H9 (cell line): ENCODE data around the gene TTC28. TPM values are rescaled to one million over a fixed set of nuclear protein-coding genes. Genes with fewer than 3 reads are reported as not detected.

ENCODE experiments used
- DNase-seq: peaks from one replicate; pipeline ENCODE4 v3.0.0-alpha.2; 2017
- H2AFZ ChIP-seq: one replicate; pipeline ENCODE4 v1.6.1; 2013; ENCODE audit warnings: mild to moderate bottlenecking, low read length, control low read depth, moderate library complexity
- H2AK5ac ChIP-seq: 2 replicates; pipeline ENCODE4 v1.6.1; 2013; ENCODE audit warnings: low read length, control low read depth, mixed read lengths; ENCODE audit not compliant: insufficient read length
- H2BK120ac ChIP-seq: one replicate; pipeline ENCODE4 v1.6.1; 2013; ENCODE audit warnings: low read depth, mild to moderate bottlenecking, low read length, control low read depth, inconsistent platforms; ENCODE audit not compliant: poor library complexity, severe bottlenecking
- H2BK12ac ChIP-seq: 2 replicates; pipeline ENCODE4 v1.6.1; 2013; ENCODE audit warnings: low read length, control low read depth, mixed read lengths, low read depth; ENCODE audit not compliant: insufficient read length
- H2BK15ac ChIP-seq: 2 replicates; pipeline ENCODE4 v1.6.1; 2013; ENCODE audit warnings: low read depth, low read length, control low read depth
- H2BK20ac ChIP-seq: one replicate; pipeline ENCODE4 v1.6.1; 2013; ENCODE audit warnings: low read depth, mild to moderate bottlenecking, low read length, control low read depth, inconsistent platforms; ENCODE audit not compliant: poor library complexity, severe bottlenecking
- H2BK5ac ChIP-seq: 2 replicates; pipeline ENCODE4 v1.6.1; 2013; ENCODE audit warnings: low read length, control low read depth, mixed read lengths; ENCODE audit not compliant: insufficient read length
- H3K14ac ChIP-seq: 2 replicates; pipeline ENCODE4 v1.6.1; 2013; ENCODE audit warnings: low read length, control low read depth; ENCODE audit not compliant: insufficient read depth
- H3K18ac ChIP-seq: 2 replicates; pipeline ENCODE4 v1.6.1; 2013; ENCODE audit warnings: low read depth, mild to moderate bottlenecking, mixed read lengths, low read length, control low read depth; ENCODE audit not compliant: insufficient read length
- H3K23ac ChIP-seq: 2 replicates; pipeline ENCODE4 v1.6.1; 2013; ENCODE audit warnings: low read length, control low read depth, mixed read lengths, low read depth; ENCODE audit not compliant: insufficient read length
- H3K23me2 ChIP-seq: 2 replicates; pipeline ENCODE4 v1.6.1; 2013; ENCODE audit warnings: low read depth, mild to moderate bottlenecking, mixed read lengths, low read length, control low read depth; ENCODE audit not compliant: insufficient read length, poor library complexity, severe bottlenecking
- H3K27ac ChIP-seq: 2 replicates; pipeline ENCODE4 v1.5.1; 2013; ENCODE audit warnings: low read length, control low read depth, mixed read lengths, low read depth; ENCODE audit not compliant: insufficient read length
- H3K27me3 ChIP-seq: 2 replicates; pipeline ENCODE4 v1.6.1; 2013; ENCODE audit warnings: low read length, control low read depth, inconsistent platforms; ENCODE audit not compliant: insufficient read depth
- H3K4ac ChIP-seq: 2 replicates; pipeline ENCODE4 v1.6.1; 2013; ENCODE audit warnings: low read depth, mild to moderate bottlenecking, control low read depth, inconsistent platforms, low read length, moderate library complexity
- H3K4me1 ChIP-seq: 2 replicates; pipeline ENCODE4 v1.6.1; 2013; ENCODE audit warnings: low read length, control low read depth, inconsistent platforms; ENCODE audit not compliant: insufficient read depth
- H3K4me2 ChIP-seq: 2 replicates; pipeline ENCODE4 v1.6.1; 2013; ENCODE audit warnings: low read length, control low read depth, mixed read lengths; ENCODE audit not compliant: insufficient read length, insufficient read depth
- H3K56ac ChIP-seq: 2 replicates; pipeline ENCODE4 v1.6.1; 2013; ENCODE audit warnings: low read depth, mild to moderate bottlenecking, mixed read lengths, low read length, control low read depth; ENCODE audit not compliant: insufficient read length
- H3K79me1 ChIP-seq: 2 replicates; pipeline ENCODE4 v1.6.1; 2013; ENCODE audit warnings: low read depth, mild to moderate bottlenecking, moderate library complexity, low read length, control low read depth, inconsistent platforms; ENCODE audit not compliant: insufficient read depth, poor library complexity, severe bottlenecking
- H3K79me2 ChIP-seq: 2 replicates; pipeline ENCODE4 v1.6.1; 2013; ENCODE audit warnings: low read length, control low read depth, inconsistent platforms; ENCODE audit not compliant: insufficient read depth
- H3K9ac ChIP-seq: 2 replicates; pipeline ENCODE4 v1.6.1; 2013; ENCODE audit warnings: low read length, control low read depth, mixed read lengths; ENCODE audit not compliant: insufficient read length; ENCODE audit errors: extremely low read depth
- H3K9me3 ChIP-seq: one replicate; pipeline ENCODE4 v1.6.1; 2013; ENCODE audit warnings: low read depth, low read length, inconsistent platforms; ENCODE audit not compliant: control insufficient read depth
- H3T11ph ChIP-seq: one replicate; pipeline ENCODE4 v1.6.1; 2013; ENCODE audit warnings: mild to moderate bottlenecking, low read length, control low read depth, inconsistent platforms
- H4K20me1 ChIP-seq: one replicate; pipeline ENCODE4 v1.6.1; 2013; ENCODE audit not compliant: control insufficient read depth, insufficient read length, insufficient read depth
- H4K5ac ChIP-seq: 2 replicates; pipeline ENCODE4 v1.6.1; 2013; ENCODE audit warnings: low read depth, mild to moderate bottlenecking, mixed read lengths, low read length, control low read depth; ENCODE audit not compliant: insufficient read length
- H4K8ac ChIP-seq: replicated peaks from 2 replicates; pipeline ENCODE4 v1.6.1; 2013; ENCODE audit warnings: low read length, control low read depth, mixed read lengths, low read depth; ENCODE audit not compliant: insufficient read length
- H4K91ac ChIP-seq: 2 replicates; pipeline ENCODE4 v1.6.1; 2013; ENCODE audit warnings: low read depth, mild to moderate bottlenecking, moderate library complexity, mixed read lengths, low read length, control low read depth; ENCODE audit not compliant: insufficient read length
- H3K27ac Mint-ChIP-seq, 3 experiments: 2 replicates in 2 of 3; 3 replicates in 1 of 3; pipeline ENCODE4 v1.8.0; 2020 to 2021; ENCODE audit warnings: mixed read lengths in 3 of 3, mild to moderate bottlenecking in 1 of 3, moderate library complexity in 1 of 3
- H3K27me3 Mint-ChIP-seq: 2 replicates; pipeline ENCODE4 v1.8.0; 2021; ENCODE audit warnings: low read depth, mild to moderate bottlenecking, moderate library complexity, mixed read lengths
- H3K36me3 Mint-ChIP-seq, 3 experiments: 2 replicates in 2 of 3; 3 replicates in 1 of 3; pipeline ENCODE4 v1.8.0; 2020 to 2021; ENCODE audit warnings: low read depth in 3 of 3, mixed read lengths in 3 of 3; ENCODE audit not compliant: insufficient read depth in 1 of 3
- H3K4me1 Mint-ChIP-seq, 2 experiments: 2 replicates each; pipeline ENCODE4 v1.8.0; 2020; ENCODE audit warnings: mixed read lengths in 2 of 2
- H3K4me3 Mint-ChIP-seq, 2 experiments: 2 replicates in 1 of 2; 3 replicates in 1 of 2; pipeline ENCODE4 v1.8.0; 2020 to 2021; ENCODE audit warnings: mild to moderate bottlenecking in 2 of 2, mixed read lengths in 2 of 2, moderate library complexity in 1 of 2
- H3K9me3 Mint-ChIP-seq, 2 experiments: 2 replicates in 1 of 2; 3 replicates in 1 of 2; pipeline ENCODE4 v1.8.0; 2020; ENCODE audit warnings: mild to moderate bottlenecking in 2 of 2, mixed read lengths in 2 of 2, moderate library complexity in 1 of 2
- CTCF ChIP-seq: fragments of 200-600 bp; sonication (generic); conservative IDR thresholded peaks from 3 replicates; pipeline ENCODE4 v1.8.0; 2021; ENCODE audit warnings: antibody characterized with exemption, mild to moderate bottlenecking
- WGBS: extraction: QIAGEN DNeasy Blood & Tissue Kit; methylation state at CpG from one replicate; pipeline ENCODE4 v1.1.7; 2013; ENCODE audit warnings: missing lambda C conversion rate, low lambda C conversion rate, mixed read lengths; ENCODE audit not compliant: insufficient read length; ENCODE audit errors: extremely low coverage; 5-methylcytosine and 5-hydroxymethylcytosine counted together
- total RNA-seq: library from RNA; stranded (reverse); gene quantifications from 2 replicates; pipeline ENCODE4 v1.2.1, GENCODE V29; 2021

TTC28 gene
- total RNA-seq, 1 experiment from 2014 or later, result 13.6 TPM

- no peaks in the 10 kb centered on the region for H3K4me1 ChIP-seq
- no peak overlapping the region for H3K14ac ChIP-seq
- peaks cover 10 to 25% of the 10 kb centered on the region in 2 experiments for H3K4me1 Mint-ChIP-seq
- H3K27ac Mint-ChIP-seq, result peak overlapping the region in 2 of 3 experiments; percentile 30 to 88; a peak in 2 of 7 replicates
- H3K9me3 ChIP-seq, result no peaks in the 10 kb centered on the region
- H3K27ac ChIP-seq, result no peak overlapping the region
- no peak overlapping the region for H2BK5ac ChIP-seq
- no peak for DNase-seq
- no peak overlapping the region for H3K56ac ChIP-seq
- no peak overlapping the region for H3K23ac ChIP-seq
- H4K91ac ChIP-seq, result no peak overlapping the region
- H3K18ac ChIP-seq, result no peak overlapping the region
- peaks cover 1% of the 10 kb centered on the region for H3K27me3 Mint-ChIP-seq
- H4K5ac ChIP-seq, result no peak overlapping the region
- no peaks in the 10 kb centered on the region; a peak in 1 of 7 replicates for H3K36me3 Mint-ChIP-seq
- H3K23me2 ChIP-seq, result no peaks in the 10 kb centered on the region
- H2BK15ac ChIP-seq, result no peak overlapping the region
- no peak overlapping the region for H4K8ac ChIP-seq
- WGBS, result no CpG with 5 or more reads among the region's 2 CpGs
- H2AFZ ChIP-seq, result no peak overlapping the region
- no peak overlapping the region for H3K4me3 Mint-ChIP-seq
- H4K20me1 ChIP-seq, result no peaks in the 10 kb centered on the region
- H2BK20ac ChIP-seq, result no peak overlapping the region
- no peaks in the 10 kb centered on the region for H3K9me3 Mint-ChIP-seq
- H3K79me2 ChIP-seq, result no peaks in the 10 kb centered on the region
- H3K9ac ChIP-seq, result no peak overlapping the region
- H3T11ph ChIP-seq, result no peak overlapping the region
- H2BK12ac ChIP-seq, result no peak overlapping the region
- H3K79me1 ChIP-seq, result no peaks in the 10 kb centered on the region
- H3K27me3 ChIP-seq, result no peaks in the 10 kb centered on the region
- H2BK120ac ChIP-seq, result no peak overlapping the region
- H2AK5ac ChIP-seq, result no peak overlapping the region
- H3K4me2 ChIP-seq, result no peak overlapping the region
- TF ChIP-seq CTCF, result no peak
- no peak overlapping the region for H3K4ac ChIP-seq
Measured at GRCh38 chr22:28017558-28017820, 662.2 kb downstream of the TTC28 start.
